ENCODE data around the gene PPP2R5C. TPM values are rescaled to one million over a fixed set of nuclear protein-coding genes. Genes with fewer than 3 reads are reported as not detected.

PPP2R5C gene
- total RNA-seq, 2 experiments from 2014 or later = 291 to 300 TPM

DNA sequence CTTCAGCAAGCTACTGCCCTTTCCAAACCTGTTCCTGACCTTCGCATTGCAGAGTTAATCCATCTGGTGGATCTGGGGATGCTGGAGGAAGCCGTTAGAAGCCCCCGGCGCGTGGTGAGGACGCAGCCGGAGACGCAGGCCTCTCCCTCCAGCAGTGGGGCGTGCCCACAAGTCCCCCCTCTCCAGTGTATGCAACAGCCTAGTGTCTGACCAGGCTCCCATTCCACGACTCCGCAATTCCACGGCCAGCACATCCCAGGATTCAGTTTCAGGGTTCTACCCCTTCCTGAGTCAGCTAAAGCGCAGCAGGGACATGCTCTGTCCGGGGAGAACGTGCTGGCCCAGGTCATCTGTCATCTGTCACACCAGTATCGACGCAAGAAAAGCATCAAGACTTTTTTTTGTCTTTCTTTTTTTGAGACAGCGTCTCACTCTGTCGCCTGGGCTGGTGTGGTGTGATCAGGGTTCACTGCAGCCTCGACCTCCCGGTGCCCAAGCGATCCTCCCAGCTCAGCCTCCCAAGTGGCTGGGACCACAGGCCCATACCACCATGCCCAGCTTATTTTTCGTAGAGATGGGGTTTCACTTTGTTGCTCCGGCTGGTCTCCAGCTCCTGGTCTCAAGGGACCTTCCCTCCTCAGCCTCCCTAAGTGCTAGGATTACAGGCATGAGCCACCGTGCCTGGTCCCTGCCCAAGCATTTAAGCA lies 194.8 kb downstream of the PPP2R5C start:
- DNase-seq = no peak
- CTCF ChIA-PET = interaction anchor here (0.6 to 2.2 kb wide), 4 partner anchors 8 to 1380 kb away, joined by 3 to 5 read pairs (median 4); no protein-coding TSS in a partner anchor
- no peak overlapping the region for H3K4me3 Mint-ChIP-seq
- POLR2A ChIA-PET = no interaction called here
- H3K9me3 Mint-ChIP-seq = no peaks in the 10 kb centered on the region
- no peaks in the 10 kb centered on the region for H3K27me3 Mint-ChIP-seq
- H3K36me3 Mint-ChIP-seq (ENCODE audit: low read depth) = no peaks in the 10 kb centered on the region
- H3K27ac Mint-ChIP-seq = no peak overlapping the region
- peaks cover 16% of the 10 kb centered on the region for H3K4me1 Mint-ChIP-seq

DNA sequence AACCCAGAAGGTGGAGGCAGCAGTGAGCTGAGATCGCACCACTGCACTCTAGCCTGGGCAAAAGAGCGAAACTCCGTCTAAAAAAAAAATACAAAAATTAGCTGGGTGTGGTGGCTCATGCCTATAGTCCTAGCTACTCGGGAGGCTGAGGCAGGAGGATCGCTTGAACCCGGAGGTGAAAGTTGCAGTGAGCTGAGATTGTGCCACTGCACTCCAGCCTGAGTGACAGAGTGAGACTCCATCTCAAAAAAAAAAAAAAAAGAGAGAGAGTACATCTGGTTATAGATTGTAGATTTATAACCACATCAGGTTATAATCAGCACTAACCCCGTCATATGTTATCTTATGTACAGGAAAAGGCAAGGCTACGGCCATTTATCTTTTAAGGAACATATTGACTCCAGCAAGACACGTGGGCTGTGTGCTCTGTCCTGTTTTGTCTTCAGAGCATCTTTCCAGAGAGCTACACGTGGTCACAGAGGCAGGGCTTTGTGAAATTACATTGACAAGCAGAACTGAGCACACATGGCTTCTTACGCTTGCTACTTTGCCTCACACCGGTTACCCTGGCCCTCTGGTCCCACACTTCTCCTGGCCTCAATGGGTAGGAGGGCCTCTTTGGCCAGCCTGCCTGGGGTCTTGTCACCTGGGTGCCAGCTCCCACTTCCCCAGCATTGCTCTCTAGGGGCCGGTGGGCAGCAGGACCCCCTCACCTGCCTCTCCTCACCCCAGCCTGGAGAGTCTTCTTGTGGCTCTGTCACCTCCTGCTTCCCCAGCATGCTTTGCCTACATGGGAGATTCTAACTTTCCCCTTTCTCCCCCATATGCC lies 196.1 kb downstream of the PPP2R5C start:
- no peaks in the 10 kb centered on the region for H3K36me3 Mint-ChIP-seq (ENCODE audit: low read depth)
- H3K9me3 Mint-ChIP-seq = no peaks in the 10 kb centered on the region
- ChIA-PET POLR2A (no interaction called here), CTCF (interaction anchor here (0.6 to 2.3 kb wide), 8 partner anchors 9 to 862 kb away, joined by 3 to 6 read pairs (median 4); no protein-coding TSS in a partner anchor)
- no peak overlapping the region for H3K4me3 Mint-ChIP-seq
- no peak overlapping the region for H3K27ac Mint-ChIP-seq
- DNase-seq = no peak
- peaks cover 17% of the 10 kb centered on the region for H3K4me1 Mint-ChIP-seq
- H3K27me3 Mint-ChIP-seq = no peaks in the 10 kb centered on the region

DNA sequence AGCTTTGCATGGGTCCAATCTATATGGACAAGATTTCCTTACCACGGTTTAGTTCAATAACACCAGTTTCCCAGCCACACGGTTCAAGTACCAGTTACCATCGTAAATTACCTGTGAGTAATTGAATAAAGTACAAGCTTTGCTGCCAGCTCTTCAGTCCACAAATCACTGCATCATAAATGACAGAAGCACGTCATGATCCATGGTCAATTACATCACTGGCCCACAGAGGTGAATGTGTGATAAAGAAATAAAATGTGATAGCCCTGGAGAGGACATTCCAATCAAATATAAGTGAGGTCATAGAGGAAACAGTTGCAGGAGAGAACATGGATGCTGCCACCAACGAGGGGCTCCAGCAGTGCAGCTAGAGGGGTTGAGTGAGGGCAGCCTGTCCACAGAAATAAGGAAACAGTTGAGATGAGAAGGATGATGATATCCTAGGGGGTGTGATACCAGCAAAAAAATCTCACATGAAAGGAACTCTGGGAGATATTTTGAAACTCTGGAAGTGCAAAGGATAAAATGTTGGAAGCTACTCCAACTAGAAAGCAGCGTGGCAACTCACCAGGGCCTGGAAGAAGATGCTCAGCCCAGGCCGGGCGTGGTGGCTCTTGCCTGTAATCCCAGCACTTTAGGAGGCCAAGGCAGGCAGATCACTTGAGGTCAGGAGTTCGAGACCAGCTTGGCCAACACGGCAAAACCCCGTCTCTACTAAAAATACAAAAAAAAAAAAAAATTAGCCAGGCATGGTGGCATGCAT lies 197.1 kb downstream of the PPP2R5C start:
- Mint-ChIP-seq H3K27ac (no peak overlapping the region), H3K27me3 (no peaks in the 10 kb centered on the region), H3K9me3 (no peaks in the 10 kb centered on the region), H3K4me1 (peaks cover 19% of the 10 kb centered on the region), H3K4me3 (no peak overlapping the region), H3K36me3 (ENCODE audit: low read depth) (no peaks in the 10 kb centered on the region)
- ChIA-PET POLR2A (no interaction called here), CTCF (interaction anchor here (0.7 to 2.3 kb wide), 4 partner anchors 10 to 138 kb away, joined by 3 to 6 read pairs (median 4); no protein-coding TSS in a partner anchor)
- no peak for DNase-seq

DNA sequence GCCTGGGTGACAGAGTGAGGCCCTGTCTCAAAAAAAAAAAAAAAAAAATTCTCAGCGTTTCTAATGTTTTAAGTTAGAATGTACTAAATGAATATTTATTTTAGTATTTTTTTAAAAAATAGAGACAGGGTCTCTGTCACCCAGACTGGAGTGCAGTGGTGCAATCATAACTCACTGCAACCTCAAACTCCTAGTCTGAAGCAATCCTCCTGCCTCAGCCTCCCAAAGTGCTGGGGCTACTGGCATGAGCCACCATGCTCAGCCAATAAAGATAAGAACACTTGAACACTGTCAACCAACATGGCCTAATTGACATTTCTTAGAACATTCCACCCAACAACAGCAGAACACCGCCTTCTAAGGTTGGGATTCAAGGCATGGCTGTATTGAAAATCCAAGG lies 197.8 kb downstream of the PPP2R5C start:
- POLR2A ChIA-PET = no interaction called here
- Mint-ChIP-seq H3K9me3 (no peaks in the 10 kb centered on the region), H3K27ac (no peak overlapping the region), H3K27me3 (no peaks in the 10 kb centered on the region), H3K4me3 (no peak overlapping the region), H3K36me3 (ENCODE audit: low read depth) (no peaks in the 10 kb centered on the region), H3K4me1 (peaks cover 25% of the 10 kb centered on the region)
- no peak for DNase-seq
- CTCF ChIA-PET = interaction anchor here (2.3 kb wide), 1 partner anchor 137 kb away, joined by 5 read pairs; no protein-coding TSS in a partner anchor

DNA sequence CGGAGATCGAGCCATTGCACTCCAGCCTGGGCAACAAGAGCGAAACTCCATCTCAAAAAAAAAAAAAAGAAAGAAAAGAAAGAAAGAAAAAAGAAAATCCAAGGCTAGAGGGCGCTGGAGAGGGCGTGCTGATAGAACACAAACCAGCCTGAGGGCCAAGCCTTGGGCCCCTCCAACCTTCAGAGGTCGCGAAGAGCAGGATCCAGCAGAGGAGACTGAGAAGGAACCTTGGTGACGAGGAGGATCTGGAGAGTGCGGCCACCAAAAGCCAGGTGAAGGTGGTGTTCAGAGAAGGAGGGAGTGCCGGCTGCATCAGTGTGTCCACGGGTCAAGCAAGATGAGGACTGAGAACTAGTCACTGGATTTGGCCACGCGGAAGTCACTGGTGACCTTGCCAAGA lies 198.7 kb downstream of the PPP2R5C start:
- Mint-ChIP-seq H3K36me3 (ENCODE audit: low read depth) (no peaks in the 10 kb centered on the region), H3K4me1 (peaks cover 25% of the 10 kb centered on the region), H3K27ac (peak overlapping the region; percentile 9), H3K4me3 (no peak overlapping the region), H3K9me3 (no peaks in the 10 kb centered on the region), H3K27me3 (no peaks in the 10 kb centered on the region)
- POLR2A ChIA-PET = no interaction called here
- CTCF ChIA-PET = interaction anchor here (0.6 to 2.0 kb wide), 3 partner anchors 11 to 166 kb away, joined by 3 to 9 read pairs (median 4); no protein-coding TSS in a partner anchor
- peak; percentile 45 for DNase-seq

DNA sequence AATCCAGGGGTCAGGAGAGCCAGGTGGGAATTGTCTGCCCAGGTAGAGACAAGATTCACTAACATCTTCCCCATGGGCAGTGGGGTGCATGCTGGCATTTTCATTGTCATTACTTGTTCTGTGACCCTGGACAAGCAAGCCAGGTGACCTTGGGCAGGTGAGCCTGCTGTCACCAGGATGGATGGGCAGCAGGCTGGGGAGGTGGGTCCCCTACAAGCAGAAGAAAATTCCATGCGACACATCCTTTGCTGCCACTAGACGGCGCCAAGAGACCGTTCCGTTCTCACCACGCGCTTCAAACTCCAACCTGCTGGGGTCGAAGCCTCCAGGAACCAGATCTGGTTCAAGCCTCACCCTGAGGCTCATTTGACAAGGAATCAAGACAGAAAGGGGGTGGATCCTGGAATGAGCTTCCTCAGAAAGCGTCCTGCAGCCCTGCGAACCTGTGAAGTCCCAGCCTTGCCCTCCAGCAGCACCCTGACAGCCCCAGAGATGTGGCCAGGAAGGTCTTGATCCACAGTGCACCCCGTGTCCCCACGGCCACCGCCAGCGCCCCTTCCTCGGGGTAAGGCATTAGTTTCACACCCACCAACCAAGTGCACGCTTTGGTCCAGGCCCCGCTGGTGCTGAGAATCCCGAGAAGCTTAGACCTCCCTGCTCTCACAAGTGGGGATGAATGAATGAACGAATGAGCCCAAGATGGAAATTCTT lies 199.7 kb downstream of the PPP2R5C start:
- H3K9me3 Mint-ChIP-seq = no peaks in the 10 kb centered on the region
- no peaks in the 10 kb centered on the region for H3K36me3 Mint-ChIP-seq (ENCODE audit: low read depth)
- CTCF ChIA-PET = interaction anchor here (0.6 to 2.1 kb wide), 9 partner anchors 13 to 356 kb away, joined by 3 to 9 read pairs (median 4); no protein-coding TSS in a partner anchor
- peak; percentile 79 for DNase-seq
- POLR2A ChIA-PET = no interaction called here
- H3K27ac Mint-ChIP-seq = peak overlapping the region; percentile 65
- H3K27me3 Mint-ChIP-seq = no peaks in the 10 kb centered on the region
- H3K4me1 Mint-ChIP-seq = peaks cover 31% of the 10 kb centered on the region
- no peak overlapping the region for H3K4me3 Mint-ChIP-seq

DNA sequence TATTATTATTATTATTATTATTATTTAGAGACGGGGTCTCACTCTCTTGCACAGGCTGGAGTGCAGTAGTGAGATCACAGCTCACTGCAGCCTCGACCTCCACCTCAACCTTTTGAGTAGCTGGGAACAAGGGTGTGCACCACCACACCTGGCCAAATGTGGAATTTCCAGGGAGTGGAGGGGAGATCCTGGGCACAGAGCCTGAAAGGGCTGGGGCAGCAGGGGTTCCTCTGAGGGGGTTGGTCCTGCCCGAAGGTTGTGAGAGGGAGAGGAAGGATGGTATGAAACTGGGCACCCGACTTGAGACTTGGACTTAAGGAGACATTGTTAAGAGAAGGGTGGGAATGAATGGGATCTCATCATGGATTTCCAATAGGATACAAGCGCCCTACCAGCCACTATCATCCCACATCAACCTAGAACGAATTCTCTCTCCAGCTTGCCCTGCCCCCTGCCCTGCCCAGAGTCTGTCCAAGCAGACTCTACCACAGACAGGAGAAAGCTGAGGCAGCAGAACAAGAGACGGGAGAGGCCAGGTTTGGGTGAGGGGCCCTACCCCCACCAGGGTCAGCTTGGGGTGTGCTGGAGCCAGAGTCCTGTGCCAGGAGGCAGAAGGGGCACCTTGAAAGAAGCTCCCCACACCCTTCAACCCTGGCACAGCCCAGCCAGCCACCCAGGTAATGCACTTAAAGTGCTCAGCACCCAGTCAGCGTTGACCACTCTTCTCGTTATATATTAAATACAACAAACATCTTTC lies 200.4 kb downstream of the PPP2R5C start:
- Mint-ChIP-seq H3K27me3 (no peaks in the 10 kb centered on the region), H3K36me3 (ENCODE audit: low read depth) (peaks cover 2% of the 10 kb centered on the region), H3K27ac (no peak overlapping the region), H3K4me1 (peaks cover 36% of the 10 kb centered on the region), H3K9me3 (no peaks in the 10 kb centered on the region), H3K4me3 (no peak overlapping the region)
- DNase-seq = no peak
- POLR2A ChIA-PET = no interaction called here
- CTCF ChIA-PET = interaction anchor here (0.6 to 2.1 kb wide), 9 partner anchors 13 to 355 kb away, joined by 3 to 9 read pairs (median 4); no protein-coding TSS in a partner anchor

DNA sequence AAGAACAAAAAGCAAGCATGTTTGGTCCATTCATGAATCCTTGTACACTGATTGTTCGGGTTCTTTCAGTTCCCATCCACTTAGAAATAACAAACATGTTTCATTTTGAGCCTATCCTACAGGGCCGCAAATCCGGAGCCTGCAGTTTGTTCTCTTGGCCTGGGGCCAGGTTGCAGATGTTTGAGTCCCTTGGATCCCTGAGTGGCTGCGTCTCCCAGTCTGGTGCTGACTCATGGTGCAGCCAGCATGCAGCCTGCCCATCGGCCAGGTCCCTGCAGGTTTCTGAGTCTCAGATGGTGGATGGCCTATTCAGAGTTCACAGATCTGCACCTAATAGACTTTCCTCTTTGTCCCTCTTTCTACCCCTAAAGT lies 201.0 kb downstream of the PPP2R5C start:
- no peak overlapping the region for H3K27ac Mint-ChIP-seq
- no peaks in the 10 kb centered on the region for H3K27me3 Mint-ChIP-seq
- H3K4me1 Mint-ChIP-seq = peaks cover 38% of the 10 kb centered on the region
- H3K9me3 Mint-ChIP-seq = no peaks in the 10 kb centered on the region
- peaks cover 2% of the 10 kb centered on the region for H3K36me3 Mint-ChIP-seq (ENCODE audit: low read depth)
- ChIA-PET POLR2A (no interaction called here), CTCF (interaction anchor here (1.2 to 2.1 kb wide), 2 partner anchors 353 to 355 kb away, joined by 3 to 9 read pairs; no protein-coding TSS in a partner anchor)
- DNase-seq = no peak
- H3K4me3 Mint-ChIP-seq = no peak overlapping the region

DNA sequence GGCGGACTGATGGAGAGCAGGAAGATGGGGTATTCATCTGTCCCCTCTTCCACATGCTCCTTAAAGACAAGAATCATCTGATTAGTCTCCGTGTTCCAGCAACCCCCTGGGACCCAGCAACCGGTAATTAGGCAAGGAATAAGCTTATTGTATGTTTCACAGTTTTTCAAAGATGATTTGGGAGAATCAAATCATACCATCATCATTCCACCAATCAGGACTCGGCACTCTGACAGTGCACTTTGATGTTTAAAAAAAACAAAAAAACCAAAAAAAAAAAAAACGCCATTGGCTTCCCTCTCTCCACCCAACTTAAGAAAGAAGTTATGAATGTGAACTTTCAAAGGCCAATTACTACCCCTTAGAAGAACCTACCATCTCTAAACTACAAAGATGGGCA lies 201.5 kb downstream of the PPP2R5C start:
- no peak overlapping the region for H3K4me3 Mint-ChIP-seq
- ChIA-PET CTCF (no interaction called here), POLR2A (no interaction called here)
- no peak overlapping the region for H3K27ac Mint-ChIP-seq
- H3K9me3 Mint-ChIP-seq = no peaks in the 10 kb centered on the region
- peaks cover 4% of the 10 kb centered on the region for H3K36me3 Mint-ChIP-seq (ENCODE audit: low read depth)
- no peak for DNase-seq
- H3K4me1 Mint-ChIP-seq = peaks cover 43% of the 10 kb centered on the region
- no peaks in the 10 kb centered on the region for H3K27me3 Mint-ChIP-seq

DNA sequence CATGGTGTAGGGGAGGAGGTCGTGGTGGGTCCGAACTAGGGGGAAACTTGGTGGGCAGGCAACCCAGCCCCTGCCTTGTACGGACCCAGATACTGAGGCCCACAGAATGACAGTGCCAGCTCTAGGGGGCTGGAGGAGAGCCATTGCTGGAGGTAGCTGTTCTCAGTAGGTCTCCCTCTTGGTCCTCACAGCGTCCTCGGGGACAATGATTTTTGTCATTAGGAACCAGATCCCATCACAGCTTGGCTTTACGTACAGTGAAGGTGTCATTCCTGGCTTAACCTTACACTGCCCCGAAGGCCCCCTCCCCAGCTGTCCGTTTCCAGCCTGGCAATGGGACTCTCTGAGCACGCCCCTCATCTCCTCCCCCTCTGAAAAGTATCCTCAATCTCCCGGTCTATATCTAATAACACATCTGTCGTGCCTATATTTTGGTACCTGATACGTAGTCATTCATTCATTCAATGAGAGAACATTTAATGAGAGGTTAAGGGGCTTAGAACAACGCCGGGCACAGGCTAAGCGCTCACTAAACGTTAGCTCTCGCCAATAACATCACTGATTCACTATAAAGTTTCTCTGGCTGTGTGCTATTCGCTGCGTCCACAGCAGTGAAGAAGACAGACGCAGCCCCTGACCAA lies 202.3 kb downstream of the PPP2R5C start:
- POLR2A ChIA-PET = no interaction called here
- CTCF ChIA-PET = interaction anchor here (0.6 kb wide), 1 partner anchor 115 kb away, joined by 3 read pairs; no protein-coding TSS in a partner anchor
- Mint-ChIP-seq H3K27ac (no peak overlapping the region), H3K9me3 (no peaks in the 10 kb centered on the region), H3K4me1 (peaks cover 45% of the 10 kb centered on the region), H3K4me3 (peak overlapping the region; percentile 57), H3K36me3 (ENCODE audit: low read depth) (peaks cover 5% of the 10 kb centered on the region), H3K27me3 (no peaks in the 10 kb centered on the region)
- DNase-seq = no peak
